Erythroblast (primary cell): ENCODE measurements around the gene GUCY2F.

Experiments
- GATA1 ChIP-seq: IDR thresholded peaks from 2 replicates; pipeline ENCODE4 v1.6.1; 2011; ENCODE audit warnings: low read depth, mild to moderate bottlenecking, control low read depth, low read length, moderate library complexity
- POLR2A ChIP-seq: IDR thresholded peaks from 2 replicates; pipeline ENCODE4 v1.6.1; 2011; ENCODE audit warnings: mild to moderate bottlenecking, low read length

DNA sequence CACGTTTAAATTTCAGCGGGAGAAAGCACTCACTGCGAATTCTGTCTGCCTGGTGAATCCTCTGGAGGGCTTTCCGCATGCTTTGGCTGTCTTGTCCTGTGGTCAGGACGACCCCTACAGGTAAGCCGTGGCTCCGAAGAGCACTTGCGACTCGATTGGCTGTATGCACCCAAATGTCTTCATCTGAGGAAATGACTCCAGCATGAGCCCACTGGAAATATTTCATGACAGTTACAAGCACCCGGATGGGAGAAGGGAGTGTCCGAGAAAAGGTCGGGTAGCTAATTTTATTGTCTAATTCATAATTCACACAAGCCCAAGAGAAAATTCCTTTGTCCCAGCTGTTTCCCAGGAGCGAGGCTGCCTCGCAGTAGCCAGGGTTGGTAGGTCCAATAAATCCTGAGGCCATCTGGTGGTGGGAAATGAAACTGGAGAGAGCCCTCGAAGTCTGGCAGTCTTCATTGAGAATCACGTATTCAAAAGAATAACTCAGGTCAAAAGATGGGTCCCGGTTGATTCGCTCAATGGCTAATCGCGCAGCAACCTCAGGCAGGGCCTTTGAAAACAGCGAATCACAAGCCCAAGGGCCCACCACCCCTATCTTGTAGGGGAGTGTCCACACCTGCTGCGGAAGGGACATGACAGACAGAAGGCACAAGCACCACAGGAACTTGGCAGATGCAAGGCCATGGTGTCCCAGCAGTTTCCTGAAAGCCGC lies 6.6 kb downstream of the GUCY2F start:
- no peak for TF ChIP-seq POLR2A
- no peak for TF ChIP-seq GATA1
